Endodermal cell (in vitro differentiated cells): Measurements from ENCODE around the gene COL27A1. TPM values are rescaled to one million over a fixed set of nuclear protein-coding genes. Genes with fewer than 3 reads are reported as not detected.

Source experiments
- DNase-seq: peaks from one replicate; pipeline ENCODE4 v3.0.0-alpha.2; 2017
- H3K27ac ChIP-seq: 2 replicates; pipeline ENCODE4 v1.5.1; 2013; ENCODE audit warnings: mild to moderate bottlenecking, low read depth, low read length, moderate library complexity
- H3K27me3 ChIP-seq: 2 replicates; pipeline ENCODE4 v1.6.1; 2013; ENCODE audit warnings: mild to moderate bottlenecking, low read length, moderate library complexity; ENCODE audit not compliant: insufficient read depth, control insufficient read depth, poor library complexity, severe bottlenecking
- H3K36me3 ChIP-seq: 2 replicates; pipeline ENCODE4 v1.7.0; 2013; ENCODE audit warnings: mild to moderate bottlenecking, low read length, moderate library complexity; ENCODE audit not compliant: control insufficient read depth, insufficient read depth
- H3K4me1 ChIP-seq: one replicate; pipeline ENCODE4 v1.7.0; 2013; ENCODE audit warnings: low read length; ENCODE audit not compliant: control insufficient read depth, insufficient read depth
- H3K4me3 ChIP-seq: 2 replicates; pipeline ENCODE4 v1.5.1; 2013; ENCODE audit warnings: mild to moderate bottlenecking, low read length, moderate library complexity
- H3K9ac ChIP-seq: 2 replicates; pipeline ENCODE4 v1.6.1; 2013; ENCODE audit warnings: mild to moderate bottlenecking, low read length, moderate library complexity; ENCODE audit not compliant: poor library complexity, severe bottlenecking; ENCODE audit errors: extremely low read depth
- H3K9me3 ChIP-seq: 2 replicates; pipeline ENCODE4 v1.6.1; 2013; ENCODE audit warnings: mild to moderate bottlenecking, low read length, moderate library complexity; ENCODE audit not compliant: control insufficient read depth
- H3K27ac Mint-ChIP-seq: 2 replicates; pipeline ENCODE4 v1.8.0; 2020; ENCODE audit warnings: mixed read lengths
- H3K27me3 Mint-ChIP-seq: 2 replicates; pipeline ENCODE4 v1.8.0; 2021; ENCODE audit warnings: mild to moderate bottlenecking, mixed read lengths; ENCODE audit not compliant: insufficient read depth
- H3K36me3 Mint-ChIP-seq: 2 replicates; pipeline ENCODE4 v1.8.0; 2020; ENCODE audit warnings: low read depth, mixed read lengths
- H3K4me1 Mint-ChIP-seq: 2 replicates; pipeline ENCODE4 v1.8.0; 2020; ENCODE audit warnings: mixed read lengths
- H3K4me3 Mint-ChIP-seq: 2 replicates; pipeline ENCODE4 v1.8.0; 2020; ENCODE audit warnings: mild to moderate bottlenecking, moderate library complexity, mixed read lengths
- H3K9me3 Mint-ChIP-seq: 2 replicates; pipeline ENCODE4 v1.8.0; 2020; ENCODE audit warnings: mild to moderate bottlenecking, mixed read lengths
- WGBS, 2 experiments: methylation state at CpG; one replicate each; pipeline versions ENCODE4 v1.1.5 to v1.1.7; 2013; ENCODE audit warnings: missing lambda C conversion rate in 2 of 2, mixed read lengths in 1 of 2; ENCODE audit not compliant: insufficient coverage in 1 of 2, insufficient read length in 1 of 2; 5-methylcytosine and 5-hydroxymethylcytosine counted together
- total RNA-seq, 2 donors: library from RNA; stranded (reverse); fragmentation: NEBNext Ultra II Directional in 1 of 2; extraction: Animal tissue kit (Norgen Biotek cat#: 25700) in 1 of 2; gene quantifications; 2 replicates in 1 of 2; 3 replicates in 1 of 2; pipeline ENCODE4 v1.2.1, GENCODE V29; 2021
- TF ChIP-seq, protein P1 (sequence below): fragments of 200-600 bp; sonication (generic); conservative IDR thresholded peaks from 2 replicates; pipeline ENCODE4 v1.5.0; 2021; ENCODE audit warnings: antibody characterized with exemption, mild to moderate bottlenecking

COL27A1 gene
- total RNA-seq, 2 donors from 2014 or later = 43.8 to 69.5 TPM

DNA sequence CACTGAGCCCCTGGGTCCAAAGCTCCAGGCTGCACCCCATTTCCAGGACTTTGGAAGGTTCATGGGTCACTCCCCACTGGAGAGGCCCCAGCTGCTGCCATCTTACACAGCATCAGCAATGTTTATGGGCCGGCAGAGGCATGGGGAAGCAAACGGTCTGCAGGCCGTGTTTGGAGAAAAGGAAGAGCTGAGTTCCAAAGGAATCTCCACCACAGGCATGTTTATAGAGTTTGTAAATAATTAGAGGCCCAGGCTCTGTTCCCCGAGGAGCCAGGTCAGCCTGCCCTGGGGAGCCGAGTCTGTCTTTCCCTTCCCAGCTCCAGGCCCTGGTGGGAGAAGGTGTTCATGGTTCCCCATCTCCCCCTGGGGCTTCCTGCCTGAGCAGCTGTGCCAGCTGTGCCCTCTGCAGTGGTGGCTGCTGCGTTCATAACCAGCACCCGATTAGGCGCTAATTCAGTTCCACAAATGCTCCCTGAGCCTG, 64.8 kb downstream of the COL27A1 start:
- H3K9me3 ChIP-seq = no peaks in the 10 kb centered on the region
- no peaks in the 10 kb centered on the region for H3K27me3 ChIP-seq
- DNase-seq = no peak
- no peak overlapping the region for H3K4me3 ChIP-seq
- no peak overlapping the region for H3K9ac ChIP-seq
- 92 to 95% methylated on average over 3 to 8 of the region's 8 CpGs for WGBS, 2 experiments
- Mint-ChIP-seq H3K9me3 (no peaks in the 10 kb centered on the region), H3K4me1 (peaks cover 8% of the 10 kb centered on the region), H3K27me3 (no peaks in the 10 kb centered on the region), H3K4me3 (no peak overlapping the region), H3K27ac (no peak overlapping the region), H3K36me3 (peaks cover 14% of the 10 kb centered on the region)
- peaks cover 55% of the 10 kb centered on the region for H3K36me3 ChIP-seq
- H3K4me1 ChIP-seq = no peaks in the 10 kb centered on the region
- no peak overlapping the region for H3K27ac ChIP-seq
- TF ChIP-seq, protein P1, sequence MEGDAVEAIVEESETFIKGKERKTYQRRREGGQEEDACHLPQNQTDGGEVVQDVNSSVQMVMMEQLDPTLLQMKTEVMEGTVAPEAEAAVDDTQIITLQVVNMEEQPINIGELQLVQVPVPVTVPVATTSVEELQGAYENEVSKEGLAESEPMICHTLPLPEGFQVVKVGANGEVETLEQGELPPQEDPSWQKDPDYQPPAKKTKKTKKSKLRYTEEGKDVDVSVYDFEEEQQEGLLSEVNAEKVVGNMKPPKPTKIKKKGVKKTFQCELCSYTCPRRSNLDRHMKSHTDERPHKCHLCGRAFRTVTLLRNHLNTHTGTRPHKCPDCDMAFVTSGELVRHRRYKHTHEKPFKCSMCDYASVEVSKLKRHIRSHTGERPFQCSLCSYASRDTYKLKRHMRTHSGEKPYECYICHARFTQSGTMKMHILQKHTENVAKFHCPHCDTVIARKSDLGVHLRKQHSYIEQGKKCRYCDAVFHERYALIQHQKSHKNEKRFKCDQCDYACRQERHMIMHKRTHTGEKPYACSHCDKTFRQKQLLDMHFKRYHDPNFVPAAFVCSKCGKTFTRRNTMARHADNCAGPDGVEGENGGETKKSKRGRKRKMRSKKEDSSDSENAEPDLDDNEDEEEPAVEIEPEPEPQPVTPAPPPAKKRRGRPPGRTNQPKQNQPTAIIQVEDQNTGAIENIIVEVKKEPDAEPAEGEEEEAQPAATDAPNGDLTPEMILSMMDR = no peak

GRCh38 chr9:114221706-114222465, 66.5 kb downstream of the COL27A1 start:
- H3K4me3 Mint-ChIP-seq = no peak overlapping the region
- peaks cover 14% of the 10 kb centered on the region for H3K36me3 Mint-ChIP-seq
- no peak overlapping the region for H3K27ac Mint-ChIP-seq
- no peak for DNase-seq
- H3K27me3 Mint-ChIP-seq = no peaks in the 10 kb centered on the region
- peaks cover 8% of the 10 kb centered on the region for H3K4me1 Mint-ChIP-seq
- Histone ChIP-seq H3K27me3 (no peaks in the 10 kb centered on the region), H3K27ac (no peak overlapping the region), H3K36me3 (peaks cover 56% of the 10 kb centered on the region), H3K4me1 (no peaks in the 10 kb centered on the region), H3K9ac (no peak overlapping the region), H3K9me3 (no peaks in the 10 kb centered on the region), H3K4me3 (no peak overlapping the region)
- no peaks in the 10 kb centered on the region for H3K9me3 Mint-ChIP-seq
- 93% methylated on average over 8 to 10 of the region's 10 CpGs for WGBS, 2 experiments
- TF ChIP-seq, protein P1 = no peak

DNA sequence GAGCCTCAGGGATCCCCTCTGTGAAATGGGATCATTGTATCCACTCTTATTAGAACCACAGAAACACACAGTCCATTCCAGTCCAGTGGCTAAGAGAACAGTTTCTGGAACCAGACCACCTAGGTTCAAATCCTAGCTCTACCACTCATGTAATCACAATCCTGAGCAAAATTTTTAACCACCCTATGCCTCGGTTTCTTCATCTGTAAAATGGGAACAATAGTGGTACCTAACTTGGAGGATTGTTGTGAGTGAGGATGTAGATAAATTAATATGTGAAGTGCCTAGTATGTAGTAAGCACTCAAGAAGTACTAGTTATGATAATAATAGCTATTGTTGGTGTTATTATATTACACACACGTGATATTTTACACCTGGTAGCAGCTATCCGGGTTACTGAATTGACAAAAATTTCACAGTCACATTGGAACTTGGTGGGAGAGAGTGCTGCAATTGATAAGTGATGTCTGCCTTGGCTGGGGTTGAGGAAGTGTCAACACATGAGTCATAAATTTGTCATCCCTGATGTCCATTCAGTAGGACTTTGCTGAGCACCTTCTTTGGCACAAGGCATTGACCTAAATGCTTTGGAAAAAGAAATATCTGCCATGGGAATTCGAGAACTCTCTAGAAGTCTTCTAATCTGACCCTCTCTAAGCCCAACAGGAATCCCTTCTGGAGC, 68.4 kb downstream of the COL27A1 start:
- no peak overlapping the region for H3K4me3 Mint-ChIP-seq
- H3K27ac ChIP-seq = peak overlapping the region; percentile 77

More for the DNA sequence above, 68.4 kb downstream of the COL27A1 start:
- no peak for DNase-seq
- TF ChIP-seq, protein P1 = no peak
- Mint-ChIP-seq H3K36me3 (peaks cover 9% of the 10 kb centered on the region), H3K27me3 (no peaks in the 10 kb centered on the region), H3K9me3 (no peaks in the 10 kb centered on the region), H3K4me1 (peaks cover 10% of the 10 kb centered on the region), H3K27ac (peak overlapping the region; percentile 85)
- H3K9ac ChIP-seq = peak overlapping the region; percentile 6
- H3K36me3 ChIP-seq = peaks cover 51% of the 10 kb centered on the region
- no peak overlapping the region for H3K4me3 ChIP-seq
- no peaks in the 10 kb centered on the region for H3K9me3 ChIP-seq
- 74 to 85% methylated on average over 3 to 4 of the region's 4 CpGs for WGBS, 2 experiments
- H3K27me3 ChIP-seq = no peaks in the 10 kb centered on the region
- no peaks in the 10 kb centered on the region for H3K4me1 ChIP-seq
